G401.6 (cell line): ENCODE data around the gene LAG3.

Source experiments
- FAIRE-seq: peaks from 2 replicates; lab custom pipeline; 2012; peaks lifted over from hg19 to GRCh38; lab: Jason Lieb, UNC

LAG3 gene

GRCh38 chr12:6790496-6791150 is 18.3 kb downstream of the LAG3 start:
- FAIRE-seq, result no peak

- FAIRE-seq, result no peak
Measured at GRCh38 chr12:6791931-6792520, 19.7 kb downstream of the LAG3 start.

GRCh38 chr12:6792522-6793201 is 20.3 kb downstream of the LAG3 start:
- no peak for FAIRE-seq

GRCh38 chr12:6795088-6795487 is 22.8 kb downstream of the LAG3 start:
- FAIRE-seq, result no peak

GRCh38 chr12:6796576-6796975 is 24.3 kb downstream of the LAG3 start:
- no peak for FAIRE-seq

- FAIRE-seq, result no peak
Measured at GRCh38 chr12:6799147-6799546, 26.8 kb downstream of the LAG3 start.

GRCh38 chr12:6807170-6807569 is 34.9 kb downstream of the LAG3 start:
- FAIRE-seq, result no peak

GRCh38 chr12:6809056-6809455 is 36.7 kb downstream of the LAG3 start:
- no peak for FAIRE-seq

GRCh38 chr12:6810758-6811157 is 38.4 kb downstream of the LAG3 start:
- FAIRE-seq, result no peak

GRCh38 chr12:6813363-6813762 is 41.0 kb downstream of the LAG3 start:
- no peak for FAIRE-seq

GRCh38 chr12:6816598-6816997 is 44.3 kb downstream of the LAG3 start:
- FAIRE-seq, result no peak

- FAIRE-seq, result no peak
Measured at GRCh38 chr12:6817098-6817497, 44.8 kb downstream of the LAG3 start.

- FAIRE-seq, result no peak
Measured at GRCh38 chr12:6817662-6818157, 45.4 kb downstream of the LAG3 start.

- no peak for FAIRE-seq
Measured at GRCh38 chr12:6818222-6818621, 45.9 kb downstream of the LAG3 start.

- FAIRE-seq, result no peak
Measured at GRCh38 chr12:6818645-6819044, 46.3 kb downstream of the LAG3 start.

- no peak for FAIRE-seq
Measured at GRCh38 chr12:6819106-6820030, 47.0 kb downstream of the LAG3 start.

- no peak for FAIRE-seq
Measured at GRCh38 chr12:6820166-6820565, 47.8 kb downstream of the LAG3 start.

GRCh38 chr12:6821591-6822425 is 49.5 kb downstream of the LAG3 start, which contains the start of gene GPR162:
GPR162 (plus strand) TSS chr12:6821821; CDS start chr12:6823899, 2,078 bp downstream.
- no peak for FAIRE-seq

- FAIRE-seq, result no peak
Measured at GRCh38 chr12:6822426-6823135, 50.3 kb downstream of the LAG3 start.

GRCh38 chr12:6823182-6824084 is 51.1 kb downstream of the LAG3 start:
- FAIRE-seq, result no peak
